Measurements from ENCODE around the gene CKB.
A peak's percentile ranks its signal among the peaks of the same experiment; 100 is the strongest.

CKB gene

GRCh38 chr14:103522649-103523574 lies at the start of gene CKB:
Gene CKB, minus strand, starts transcription at chr14:103522830. Its CDS starts 337 bp downstream, at chr14:103522493.
- Histone ChIP-seq H3K4me3 (peak within 1 kb of the TSS; percentile 75), H3K27me3 (ENCODE audit: low read depth) (no peaks in the 10 kb centered on the region), H3K4me1 (peaks cover 4% of the 10 kb centered on the region; the same call in 1 of the 2 replicates), H3K9me3 (no peaks in the 10 kb centered on the region), H3K36me3 (replicated peaks) (peaks cover 29% of the 10 kb centered on the region)
- peak; percentile 56 to 85 for DNase-seq (ENCODE audit: low spot score in 2 of 2)
- in situ Hi-C loops (cut with MboI; ENCODE audit: low sequenced_read_pairs), result no loop called here

DNA sequence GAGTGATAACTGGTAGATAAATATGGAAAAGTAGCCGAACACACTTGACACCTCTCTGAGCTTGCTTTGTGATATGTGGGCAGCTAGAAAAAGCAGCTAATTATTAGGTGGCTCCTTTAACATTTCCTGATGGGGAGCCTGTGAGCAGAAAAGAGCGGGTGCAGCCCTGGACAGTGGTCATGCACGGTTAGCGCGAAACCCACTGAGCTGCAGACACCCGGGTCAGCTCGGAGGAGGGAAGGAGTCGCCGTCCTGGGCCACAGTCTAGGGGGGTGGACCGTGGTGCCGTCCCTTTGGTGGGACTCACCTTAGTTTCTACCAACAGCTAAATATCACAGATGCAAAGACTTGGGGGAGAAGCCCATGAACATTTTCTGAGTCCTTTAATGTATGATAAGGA lies 46.8 kb upstream of the CKB start:
- H3K27me3 ChIP-seq (ENCODE audit: low read depth), result no peaks in the 10 kb centered on the region
- H3K9me3 ChIP-seq, result no peaks in the 10 kb centered on the region
- no peak overlapping the region for H3K4me3 ChIP-seq
- DNase-seq (ENCODE audit: low spot score in 2 of 2), result peak in 1 of 2 experiments; percentile 28
- peaks cover 14% of the 10 kb centered on the region for H3K36me3 ChIP-seq (replicated peaks)
- peaks cover 12% of the 10 kb centered on the region for H3K4me1 ChIP-seq
- in situ Hi-C loops (cut with MboI; ENCODE audit: low sequenced_read_pairs), result no loop called here

GRCh38 chr14:103568952-103569351 lies 46.3 kb upstream of the CKB start:
- H3K9me3 ChIP-seq, result no peaks in the 10 kb centered on the region
- DNase-seq (ENCODE audit: low spot score in 2 of 2), result peak; percentile 71 to 90
- in situ Hi-C loops (cut with MboI; ENCODE audit: low sequenced_read_pairs), result no loop called here
- H3K4me1 ChIP-seq, result peaks cover 12% of the 10 kb centered on the region
- peaks cover 11% of the 10 kb centered on the region for H3K36me3 ChIP-seq (replicated peaks)
- no peaks in the 10 kb centered on the region for H3K27me3 ChIP-seq (ENCODE audit: low read depth)
- H3K4me3 ChIP-seq, result no peak overlapping the region

DNA sequence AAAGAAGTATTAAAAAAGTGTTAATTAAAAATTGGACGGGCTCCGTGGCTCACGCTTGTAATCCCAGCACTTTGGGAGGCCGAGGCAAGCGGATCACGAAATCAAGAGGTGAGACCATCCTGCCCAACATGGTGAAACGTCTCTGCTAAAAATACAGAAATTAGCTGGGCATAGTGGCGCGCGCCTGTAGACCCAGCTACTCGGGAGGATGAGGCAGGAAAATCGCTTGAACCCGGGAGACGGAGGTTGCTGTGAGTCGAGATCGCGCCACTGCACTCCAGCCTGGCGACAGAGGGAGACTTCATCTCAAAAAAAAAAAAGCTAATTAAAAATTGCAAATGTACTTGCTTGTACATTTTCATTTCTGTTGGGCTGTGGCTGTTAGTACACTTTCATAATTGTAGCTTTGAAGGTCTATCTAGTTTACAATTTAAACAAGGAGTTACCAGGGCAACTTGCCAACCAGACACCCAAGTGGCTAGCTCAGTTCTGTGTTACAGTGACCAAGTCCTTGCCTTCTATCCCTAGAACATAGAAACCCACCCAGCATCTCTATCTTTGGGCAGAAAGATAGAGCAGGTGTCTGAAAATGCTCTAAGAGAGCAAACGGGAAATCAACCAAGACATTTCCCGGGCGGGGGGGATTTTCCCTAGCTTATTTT lies 41.3 kb upstream of the CKB start:
- no peak for DNase-seq (ENCODE audit: low spot score in 2 of 2)

GRCh38 chr14:103563226-103563620 lies 40.6 kb upstream of the CKB start:
- H3K4me1 ChIP-seq, result peaks cover 6% of the 10 kb centered on the region
- H3K36me3 ChIP-seq (replicated peaks), result peaks cover 17% of the 10 kb centered on the region
- no peaks in the 10 kb centered on the region for H3K27me3 ChIP-seq (ENCODE audit: low read depth)
- in situ Hi-C loops (cut with MboI; ENCODE audit: low sequenced_read_pairs), result no loop called here
- DNase-seq (ENCODE audit: low spot score in 2 of 2), result no peak
- H3K9me3 ChIP-seq, result no peaks in the 10 kb centered on the region
- peak overlapping the region; percentile 100 for H3K4me3 ChIP-seq

More for the DNA sequence above, 41.3 kb upstream of the CKB start:
- Histone ChIP-seq H3K4me1 (peaks cover 13% of the 10 kb centered on the region), H3K27me3 (ENCODE audit: low read depth) (no peaks in the 10 kb centered on the region), H3K9me3 (no peaks in the 10 kb centered on the region), H3K4me3 (peak overlapping the region; percentile 100), H3K36me3 (replicated peaks) (peaks cover 16% of the 10 kb centered on the region)
- in situ Hi-C loops (cut with MboI; ENCODE audit: low sequenced_read_pairs), result no loop called here

DNA sequence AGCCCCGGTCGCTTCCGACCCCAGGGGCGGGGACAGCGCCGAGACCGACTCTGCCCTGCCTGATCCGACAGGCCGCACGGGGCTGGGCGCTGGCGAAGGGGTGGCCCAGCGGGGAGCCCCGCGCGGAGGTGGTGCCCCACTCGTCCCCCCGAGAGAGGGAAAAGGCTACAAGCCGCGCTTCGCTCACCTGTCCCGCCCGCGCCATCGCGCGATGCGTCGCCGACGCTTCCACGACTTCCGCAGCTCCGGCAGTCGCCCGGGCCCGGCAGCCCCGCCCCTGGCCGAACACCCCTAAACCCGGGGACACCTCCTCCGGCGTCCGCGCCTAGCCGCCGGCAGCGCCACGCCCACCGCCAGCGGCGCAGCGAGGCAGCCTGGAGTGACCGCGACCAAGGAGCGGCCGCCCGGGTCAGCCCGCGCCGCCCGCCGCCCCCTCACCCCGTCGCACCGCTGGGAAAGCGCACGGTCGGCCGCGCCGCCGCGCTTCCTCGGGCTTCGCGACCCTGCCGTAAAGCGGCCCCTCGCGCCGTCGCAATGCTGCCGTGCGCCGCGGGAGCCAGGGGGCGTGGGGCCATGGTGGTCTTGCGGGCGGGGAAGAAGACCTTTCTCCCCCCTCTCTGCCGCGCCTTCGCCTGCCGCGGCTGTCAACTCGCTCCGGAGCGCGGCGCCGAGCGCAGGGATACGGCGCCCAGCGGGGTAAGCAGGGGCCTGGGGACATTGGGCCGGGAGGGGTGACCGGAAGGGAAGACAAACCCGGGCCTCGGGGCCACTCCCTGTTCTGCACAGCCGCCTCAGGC lies 40.0 kb upstream of the CKB start, which contains the start of the genes BAG5 and COA8:
Gene BAG5 (minus strand): TSS at position 229 of the 797 bp plus-strand sequence. CDS start 1,493 bp downstream, outside the sequence.
Gene COA8 (plus strand): TSS at position 532 of the 797 bp plus-strand sequence. CDS start 42 bp downstream, at position 574.
- H3K27me3 ChIP-seq (ENCODE audit: low read depth), result no peaks in the 10 kb centered on the region
- peak within 1 kb of the TSS; percentile 100 for H3K4me3 ChIP-seq
- in situ Hi-C loops (cut with MboI; ENCODE audit: low sequenced_read_pairs), result no loop called here
- peaks cover 17% of the 10 kb centered on the region for H3K36me3 ChIP-seq (replicated peaks)
- peak; percentile 72 to 89 for DNase-seq (ENCODE audit: low spot score in 2 of 2)
- H3K9me3 ChIP-seq, result no peaks in the 10 kb centered on the region
- H3K4me1 ChIP-seq, result peaks cover 8% of the 10 kb centered on the region

- H3K9me3 ChIP-seq, result no peaks in the 10 kb centered on the region
- peaks cover 13% of the 10 kb centered on the region for H3K4me1 ChIP-seq
- H3K36me3 ChIP-seq (replicated peaks), result peaks cover 17% of the 10 kb centered on the region
- in situ Hi-C loops (cut with MboI; ENCODE audit: low sequenced_read_pairs), result no loop called here
- H3K27me3 ChIP-seq (ENCODE audit: low read depth), result no peaks in the 10 kb centered on the region
- no peak for DNase-seq (ENCODE audit: low spot score in 2 of 2)
- peak overlapping the region; percentile 100 for H3K4me3 ChIP-seq
Observed at GRCh38 chr14:103562179-103562428, 39.5 kb upstream of the CKB start.

DNA sequence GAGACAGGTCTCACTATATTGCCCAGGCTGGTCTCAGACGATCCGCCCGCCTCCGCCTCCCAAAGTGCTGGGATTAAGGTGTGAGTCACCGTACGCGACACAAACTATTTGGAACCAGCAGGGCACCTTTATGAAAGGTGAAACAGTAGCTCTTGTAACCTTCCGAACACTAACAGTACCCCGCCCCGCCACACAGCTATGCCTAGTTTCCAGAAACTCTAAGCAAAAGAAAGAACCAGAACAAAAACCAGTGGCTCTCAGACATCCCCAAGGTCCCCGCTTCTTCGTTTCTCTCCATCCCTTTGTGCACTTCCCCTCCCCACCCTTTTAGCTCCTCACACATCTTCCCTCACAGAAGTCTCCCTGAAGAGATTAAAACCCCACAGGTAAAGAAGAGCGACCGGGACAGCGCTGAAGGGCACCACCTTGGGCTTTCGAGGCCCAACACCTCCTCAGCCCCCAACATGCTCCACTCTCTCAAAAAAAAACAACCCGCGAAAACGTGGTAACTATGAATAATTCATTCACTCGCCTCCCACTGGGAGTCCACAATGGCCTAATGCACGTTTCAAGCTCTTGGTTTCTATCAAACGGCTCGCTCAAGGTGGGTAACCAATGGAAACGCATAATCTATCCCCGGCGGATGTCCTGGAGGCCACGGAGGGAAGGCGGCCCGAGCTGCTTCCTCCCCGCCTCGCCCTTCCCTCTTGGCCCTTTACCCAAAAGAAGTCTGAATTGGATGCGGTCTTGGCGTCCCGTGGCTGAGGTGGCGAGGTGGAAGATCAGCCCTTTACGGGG lies 39.0 kb upstream of the CKB start:
- Histone ChIP-seq H3K9me3 (no peaks in the 10 kb centered on the region), H3K4me1 (peaks cover 13% of the 10 kb centered on the region), H3K4me3 (peak overlapping the region; percentile 100), H3K27me3 (ENCODE audit: low read depth) (no peaks in the 10 kb centered on the region), H3K36me3 (replicated peaks) (peaks cover 17% of the 10 kb centered on the region)
- DNase-seq (ENCODE audit: low spot score in 2 of 2), result peak; percentile 30 to 58
- in situ Hi-C loops (cut with MboI; ENCODE audit: low sequenced_read_pairs), result no loop called here

DNA sequence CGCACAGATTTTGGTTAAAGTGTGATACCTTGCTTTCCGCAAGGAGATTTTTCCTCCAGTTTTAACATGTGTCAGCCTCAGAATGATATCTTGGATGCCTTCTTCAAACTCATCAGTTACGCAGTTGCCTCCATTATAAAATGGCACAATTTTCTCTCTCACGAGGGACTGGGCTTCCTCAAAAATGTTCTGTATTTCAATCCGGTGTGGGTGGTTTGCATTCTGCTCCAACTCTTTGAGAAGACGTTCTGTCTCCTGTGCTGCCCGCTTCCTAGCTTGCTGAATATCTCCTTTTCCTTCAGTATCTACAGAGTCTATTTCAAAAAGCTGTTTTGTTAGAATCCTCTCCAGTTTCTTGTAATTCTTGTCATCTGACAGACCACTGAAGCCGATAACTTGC lies 38.1 kb upstream of the CKB start:
- Histone ChIP-seq H3K4me3 (peak overlapping the region; percentile 100), H3K27me3 (ENCODE audit: low read depth) (no peaks in the 10 kb centered on the region), H3K9me3 (no peaks in the 10 kb centered on the region), H3K4me1 (peaks cover 13% of the 10 kb centered on the region), H3K36me3 (replicated peaks) (peaks cover 17% of the 10 kb centered on the region)
- in situ Hi-C loops (cut with MboI; ENCODE audit: low sequenced_read_pairs), result no loop called here
- no peak for DNase-seq (ENCODE audit: low spot score in 2 of 2)

DNA sequence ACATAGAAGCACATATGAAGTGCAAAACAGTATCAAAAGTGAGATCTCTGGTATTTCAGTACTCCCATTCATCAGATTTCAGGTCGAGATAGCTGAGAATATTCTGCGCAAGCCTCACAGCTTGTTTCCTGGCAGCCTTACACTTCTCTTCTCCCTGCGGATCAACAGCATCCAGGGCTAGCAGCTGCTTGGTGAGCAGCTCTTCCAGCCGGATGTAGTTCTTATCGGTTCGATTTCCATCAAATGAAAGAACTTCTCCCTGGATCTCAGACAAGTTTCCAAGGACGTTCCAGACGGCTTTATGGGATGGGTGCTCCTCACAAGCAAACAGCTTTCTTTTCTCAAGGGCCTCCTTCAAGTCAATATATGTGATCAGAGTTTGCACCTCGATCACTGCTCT lies 37.1 kb upstream of the CKB start:
- DNase-seq (ENCODE audit: low spot score in 2 of 2), result no peak
- peaks cover 13% of the 10 kb centered on the region for H3K4me1 ChIP-seq
- H3K27me3 ChIP-seq (ENCODE audit: low read depth), result no peaks in the 10 kb centered on the region
- no peak overlapping the region for H3K4me3 ChIP-seq
- H3K9me3 ChIP-seq, result no peaks in the 10 kb centered on the region
- H3K36me3 ChIP-seq (replicated peaks), result peaks cover 17% of the 10 kb centered on the region
- in situ Hi-C loops (cut with MboI; ENCODE audit: low sequenced_read_pairs), result no loop called here

- DNase-seq (ENCODE audit: low spot score in 2 of 2), result no peak
- in situ Hi-C loops (cut with MboI; ENCODE audit: low sequenced_read_pairs), result no loop called here
Observed at GRCh38 chr14:103558071-103558882, 35.6 kb upstream of the CKB start.

DNA sequence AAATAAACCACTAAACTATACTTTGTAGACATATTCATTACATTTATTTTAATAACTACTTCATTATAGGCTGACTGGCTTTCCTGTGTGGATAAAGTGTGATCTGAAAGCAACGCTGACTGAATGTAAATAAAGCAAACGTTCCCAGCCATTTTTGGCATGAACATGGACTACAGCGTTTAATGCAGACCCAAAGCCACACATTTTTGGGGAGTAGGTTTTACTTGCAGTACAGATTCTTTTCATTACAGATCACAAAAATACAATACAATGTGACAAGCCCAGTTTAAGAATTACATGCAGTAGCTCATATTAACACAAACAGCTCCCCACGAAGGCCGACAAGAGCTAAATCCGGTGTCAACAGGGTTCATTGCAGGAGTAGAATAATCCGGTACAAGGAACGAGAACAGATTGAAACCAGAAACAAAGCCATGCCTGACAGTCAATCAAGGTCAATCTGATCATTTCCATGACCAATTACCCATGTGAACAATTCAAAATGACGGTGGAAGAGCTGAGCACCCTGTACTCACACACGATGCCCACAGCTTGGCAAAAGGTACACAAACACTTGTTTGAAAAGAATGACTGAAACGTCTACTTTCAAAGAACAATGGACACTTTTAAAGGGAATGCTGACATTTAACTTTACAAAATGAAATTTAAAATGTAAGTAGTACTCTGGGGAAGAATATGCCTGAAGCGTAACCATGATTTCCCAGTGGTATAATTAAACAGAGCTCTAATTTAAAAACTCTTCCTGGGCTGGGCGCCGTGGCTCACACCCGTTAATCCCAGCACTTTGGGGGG lies 34.5 kb upstream of the CKB start:
- DNase-seq (ENCODE audit: low spot score in 2 of 2), result no peak
- Histone ChIP-seq H3K27me3 (ENCODE audit: low read depth) (no peaks in the 10 kb centered on the region), H3K4me3 (no peak overlapping the region), H3K36me3 (replicated peaks) (peaks cover 17% of the 10 kb centered on the region), H3K9me3 (no peaks in the 10 kb centered on the region), H3K4me1 (peaks cover 13% of the 10 kb centered on the region)
- in situ Hi-C loops (cut with MboI; ENCODE audit: low sequenced_read_pairs), result no loop called here

More at GRCh38 chr14:103558071-103558882, 35.6 kb upstream of the CKB start:
- no peak overlapping the region for H3K4me3 ChIP-seq
- no peaks in the 10 kb centered on the region for H3K27me3 ChIP-seq (ENCODE audit: low read depth)
- H3K4me1 ChIP-seq, result peaks cover 13% of the 10 kb centered on the region
- no peaks in the 10 kb centered on the region for H3K9me3 ChIP-seq
- H3K36me3 ChIP-seq (replicated peaks), result peaks cover 17% of the 10 kb centered on the region

Data from HAP-1 (cell line).